OCI-LY1 (cell line): ENCODE data around the gene CRACDL.

Experiments
- H2AFZ ChIP-seq: fragments of 200-600 bp; sonication (generic), shearing (Covaris generic); 2 replicates; pipeline ENCODE4 v1.6.0; 2014; ENCODE audit warnings: antibody characterized with exemption, mild to moderate bottlenecking, low read length
- H3F3A ChIP-seq: fragments of 200-600 bp; sonication (generic), shearing (Covaris generic); 2 replicates; pipeline ENCODE4 v1.6.0; 2014; ENCODE audit warnings: mild to moderate bottlenecking, antibody characterized with exemption, low read length, moderate library complexity; ENCODE audit not compliant: insufficient read depth
- H3K27ac ChIP-seq: fragments of 200-600 bp; sonication (generic); 2 replicates; pipeline ENCODE4 v1.5.1; 2014; ENCODE audit warnings: low read length, mixed run types, mild to moderate bottlenecking, low read depth; ENCODE audit not compliant: poor library complexity, severe bottlenecking
- H3K27me3 ChIP-seq: fragments of 200-600 bp; sonication (generic); 2 replicates; pipeline ENCODE4 v1.6.0; 2014; ENCODE audit warnings: antibody characterized with exemption, mild to moderate bottlenecking, low read length, moderate library complexity; ENCODE audit not compliant: insufficient read depth
- H3K36me3 ChIP-seq: fragments of 200-600 bp; sonication (generic); 2 replicates; pipeline ENCODE4 v1.6.1; 2014; ENCODE audit warnings: mild to moderate bottlenecking, antibody characterized with exemption, low read length, moderate library complexity, mixed read lengths; ENCODE audit not compliant: insufficient read depth
- H3K4me1 ChIP-seq: fragments of 200-600 bp; sonication (generic); 2 replicates; pipeline ENCODE4 v1.5.1; 2014; ENCODE audit warnings: mild to moderate bottlenecking, low read length, moderate library complexity; ENCODE audit not compliant: insufficient read depth, severe bottlenecking
- H3K4me2 ChIP-seq: fragments of 200-600 bp; sonication (generic), shearing (Covaris generic); 2 replicates; pipeline ENCODE4 v1.6.1; 2014; ENCODE audit warnings: low read length
- H3K4me3 ChIP-seq: fragments of 200-600 bp; sonication (generic); 2 replicates; pipeline ENCODE4 v1.5.1; 2014; ENCODE audit warnings: low read length, low read depth, mild to moderate bottlenecking, mixed read lengths; ENCODE audit not compliant: poor library complexity, severe bottlenecking
- H3K79me2 ChIP-seq: fragments of 200-600 bp; shearing (Covaris generic); 2 replicates; pipeline ENCODE4 v1.6.1; 2016; ENCODE audit warnings: mixed run types, low read length, mixed read lengths; ENCODE audit not compliant: insufficient read depth
- H3K9ac ChIP-seq: fragments of 200-600 bp; sonication (generic), shearing (Covaris generic); 2 replicates; pipeline ENCODE4 v1.6.1; 2014; ENCODE audit warnings: mild to moderate bottlenecking, low read length, mixed read lengths
- H3K9me2 ChIP-seq: fragments of 200-600 bp; sonication (generic), shearing (Covaris generic); 2 replicates; pipeline ENCODE4 v1.6.1; 2014; ENCODE audit warnings: low read depth, mild to moderate bottlenecking, low read length, mixed read lengths
- H3K9me3 ChIP-seq: fragments of 200-600 bp; shearing (Covaris generic); 2 replicates; pipeline ENCODE4 v1.6.1; 2014; ENCODE audit warnings: low read length, mixed read lengths
- H4K20me1 ChIP-seq: fragments of 200-600 bp; sonication (generic), shearing (Covaris generic); 2 replicates; pipeline ENCODE4 v1.6.0; 2016; ENCODE audit warnings: mild to moderate bottlenecking, low read length; ENCODE audit not compliant: insufficient read depth
- EZH2 ChIP-seq: fragments of 200-600 bp; sonication (generic), shearing (Covaris generic); IDR thresholded peaks from 2 replicates; pipeline ENCODE4 v1.8.0; 2017; ENCODE audit warnings: borderline replicate concordance, mixed run types, mild to moderate bottlenecking, antibody characterized with exemption, low read length, moderate library complexity, mixed read lengths
- TF ChIP-seq, protein P1 (sequence below): fragments of 200-600 bp; sonication (generic), shearing (Covaris generic); IDR thresholded peaks from 2 replicates; pipeline ENCODE4 v1.5.1; 2017; ENCODE audit warnings: mild to moderate bottlenecking, antibody characterized with exemption, low read length, moderate library complexity, mixed read lengths

CRACDL gene

DNA sequence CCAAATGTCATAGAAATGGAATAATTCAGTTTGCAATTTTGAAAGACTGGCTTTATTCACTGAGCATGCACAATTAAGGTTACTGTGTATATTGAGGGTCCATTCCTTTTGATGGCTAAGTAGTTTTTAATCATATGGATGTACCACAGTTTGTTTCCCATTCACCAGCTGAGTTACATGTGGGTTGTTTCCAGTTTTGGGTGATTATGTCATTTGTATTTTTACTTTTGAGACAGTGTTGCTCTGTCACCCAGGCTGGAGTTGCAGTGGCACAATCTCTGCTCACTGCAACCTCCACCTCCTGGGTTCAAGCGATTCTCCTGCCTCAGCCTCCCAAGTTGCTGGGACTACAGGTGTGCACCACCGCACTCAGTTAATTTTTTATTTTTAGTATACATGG lies 124.3 kb downstream of the CRACDL start:
- Histone ChIP-seq H3K4me3 (no peak overlapping the region), H3K27me3 (no peaks in the 10 kb centered on the region), H4K20me1 (no peaks in the 10 kb centered on the region), H3K27ac (no peak overlapping the region), H3K36me3 (no peaks in the 10 kb centered on the region), H3K4me1 (no peaks in the 10 kb centered on the region), H3F3A (no peaks in the 10 kb centered on the region), H3K9me3 (no peaks in the 10 kb centered on the region), H3K9me2 (no peaks in the 10 kb centered on the region; the same call in 1 of the 2 replicates), H3K9ac (no peak overlapping the region), H3K79me2 (no peaks in the 10 kb centered on the region), H2AFZ (no peak overlapping the region), H3K4me2 (no peak overlapping the region)
- TF ChIP-seq, protein P1, sequence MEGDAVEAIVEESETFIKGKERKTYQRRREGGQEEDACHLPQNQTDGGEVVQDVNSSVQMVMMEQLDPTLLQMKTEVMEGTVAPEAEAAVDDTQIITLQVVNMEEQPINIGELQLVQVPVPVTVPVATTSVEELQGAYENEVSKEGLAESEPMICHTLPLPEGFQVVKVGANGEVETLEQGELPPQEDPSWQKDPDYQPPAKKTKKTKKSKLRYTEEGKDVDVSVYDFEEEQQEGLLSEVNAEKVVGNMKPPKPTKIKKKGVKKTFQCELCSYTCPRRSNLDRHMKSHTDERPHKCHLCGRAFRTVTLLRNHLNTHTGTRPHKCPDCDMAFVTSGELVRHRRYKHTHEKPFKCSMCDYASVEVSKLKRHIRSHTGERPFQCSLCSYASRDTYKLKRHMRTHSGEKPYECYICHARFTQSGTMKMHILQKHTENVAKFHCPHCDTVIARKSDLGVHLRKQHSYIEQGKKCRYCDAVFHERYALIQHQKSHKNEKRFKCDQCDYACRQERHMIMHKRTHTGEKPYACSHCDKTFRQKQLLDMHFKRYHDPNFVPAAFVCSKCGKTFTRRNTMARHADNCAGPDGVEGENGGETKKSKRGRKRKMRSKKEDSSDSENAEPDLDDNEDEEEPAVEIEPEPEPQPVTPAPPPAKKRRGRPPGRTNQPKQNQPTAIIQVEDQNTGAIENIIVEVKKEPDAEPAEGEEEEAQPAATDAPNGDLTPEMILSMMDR, result no peak
- no peak for TF ChIP-seq EZH2

GRCh38 chr2:98810588-98810928 lies 125.5 kb downstream of the CRACDL start:
- no peak overlapping the region for H3K9ac ChIP-seq
- H3K27me3 ChIP-seq, result no peaks in the 10 kb centered on the region
- H3K4me2 ChIP-seq, result no peak overlapping the region
- H3K4me3 ChIP-seq, result no peak overlapping the region
- no peaks in the 10 kb centered on the region for H4K20me1 ChIP-seq
- no peaks in the 10 kb centered on the region; the same call in 1 of the 2 replicates for H3K9me2 ChIP-seq
- no peaks in the 10 kb centered on the region for H3K36me3 ChIP-seq
- H3K4me1 ChIP-seq, result no peaks in the 10 kb centered on the region
- TF ChIP-seq EZH2, result no peak
- TF ChIP-seq, protein P1, result no peak
- no peaks in the 10 kb centered on the region for H3F3A ChIP-seq
- no peaks in the 10 kb centered on the region for H3K79me2 ChIP-seq
- no peaks in the 10 kb centered on the region for H3K9me3 ChIP-seq
- no peak overlapping the region for H3K27ac ChIP-seq
- no peak overlapping the region for H2AFZ ChIP-seq

DNA sequence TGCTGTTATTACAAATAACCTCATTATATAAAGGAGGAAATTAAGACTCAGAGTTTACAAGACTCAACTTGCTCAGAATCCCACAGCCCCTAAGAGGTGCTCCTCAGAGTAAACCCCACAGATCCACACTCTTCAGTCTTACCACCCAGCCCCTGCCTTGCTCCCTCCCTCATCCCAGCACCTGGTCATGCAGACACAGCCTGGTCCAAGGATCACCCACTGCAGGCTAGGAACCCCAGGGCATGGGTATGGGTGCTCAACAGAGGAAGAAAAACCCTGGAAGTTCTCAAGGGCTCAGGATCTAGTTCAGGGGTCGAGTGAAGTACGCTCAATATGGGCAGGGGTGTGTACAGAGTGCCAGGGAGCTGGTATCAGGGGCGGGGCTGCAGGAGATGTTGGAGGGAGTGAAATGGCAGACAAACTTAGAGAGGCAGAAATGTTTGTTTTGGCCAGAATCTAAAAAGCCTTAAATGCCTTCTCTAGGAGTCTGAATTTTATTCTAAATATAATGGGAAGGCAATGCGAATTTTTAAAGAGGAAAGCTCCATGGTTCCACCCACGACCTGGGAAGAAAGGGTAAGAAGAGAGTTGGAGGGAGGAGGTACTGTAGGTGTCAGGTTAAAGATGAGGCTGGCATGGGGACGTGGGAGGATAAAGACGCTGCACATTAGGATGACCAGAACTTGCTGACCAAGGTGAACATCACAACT lies 126.0 kb downstream of the CRACDL start:
- H3K4me2 ChIP-seq, result no peak overlapping the region
- no peak overlapping the region for H2AFZ ChIP-seq
- no peak overlapping the region for H3K4me3 ChIP-seq
- no peaks in the 10 kb centered on the region for H3K27me3 ChIP-seq
- no peaks in the 10 kb centered on the region for H3K9me3 ChIP-seq
- H3F3A ChIP-seq, result no peaks in the 10 kb centered on the region
- H3K9me2 ChIP-seq, result no peaks in the 10 kb centered on the region; the same call in 1 of the 2 replicates
- H3K4me1 ChIP-seq, result no peaks in the 10 kb centered on the region
- H4K20me1 ChIP-seq, result no peaks in the 10 kb centered on the region
- TF ChIP-seq, protein P1, result no peak
- no peak for TF ChIP-seq EZH2
- no peak overlapping the region for H3K9ac ChIP-seq
- no peaks in the 10 kb centered on the region for H3K79me2 ChIP-seq
- H3K36me3 ChIP-seq, result no peaks in the 10 kb centered on the region
- H3K27ac ChIP-seq, result no peak overlapping the region
